NCI-H187 treated with DMSO at 0.1 percent for 48 hours (cell line): ENCODE measurements around the gene P4HB.

Experiments
- DNase-seq: peaks from one replicate; lab custom pipeline; 2025; lab: John Stamatoyannopoulos, UW

P4HB gene

GRCh38 chr17:81868674-81869220 is 8.4 kb upstream of the P4HB start:
- no peak for DNase-seq

- no peak for DNase-seq
Measured at GRCh38 chr17:81867991-81868673, 7.8 kb upstream of the P4HB start.

- no peak for DNase-seq
Measured at GRCh38 chr17:81867170-81867990, 7.0 kb upstream of the P4HB start.

DNA sequence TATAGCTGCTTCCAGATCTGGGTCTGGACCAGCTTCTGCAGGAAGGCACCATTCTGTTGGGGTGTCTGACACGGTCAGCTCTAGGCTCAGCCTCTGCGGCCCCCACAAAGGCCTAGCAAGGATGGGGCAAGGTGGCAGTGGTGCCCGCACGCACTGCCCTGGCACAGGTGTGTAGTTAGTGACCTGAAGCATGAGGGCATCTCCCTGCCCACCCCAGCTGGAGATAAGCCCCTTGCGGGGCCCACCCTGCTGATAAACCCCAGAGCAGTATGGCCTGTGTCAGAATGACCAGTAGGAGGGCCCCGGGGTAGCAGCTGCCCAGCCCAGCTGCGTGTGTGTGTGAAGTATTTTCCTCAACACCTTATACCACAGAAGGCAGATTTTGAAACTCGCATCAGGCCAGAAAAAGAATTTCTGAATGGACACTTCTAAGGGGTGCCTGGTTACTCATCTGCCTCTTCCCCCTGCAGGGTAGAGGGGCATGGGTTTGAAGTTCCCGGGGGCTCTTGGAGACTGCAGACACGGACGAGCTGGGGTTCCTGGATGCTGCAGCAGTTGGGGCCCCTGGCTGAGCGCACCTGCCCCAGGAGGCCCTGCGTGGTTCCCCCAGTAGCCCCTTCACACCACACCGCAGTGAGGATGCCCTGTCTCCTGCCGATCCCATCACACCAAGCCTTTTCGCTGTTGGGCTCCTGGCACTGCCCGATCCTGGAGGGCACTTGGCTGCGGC is 6.3 kb upstream of the P4HB start:
- no peak for DNase-seq

DNA sequence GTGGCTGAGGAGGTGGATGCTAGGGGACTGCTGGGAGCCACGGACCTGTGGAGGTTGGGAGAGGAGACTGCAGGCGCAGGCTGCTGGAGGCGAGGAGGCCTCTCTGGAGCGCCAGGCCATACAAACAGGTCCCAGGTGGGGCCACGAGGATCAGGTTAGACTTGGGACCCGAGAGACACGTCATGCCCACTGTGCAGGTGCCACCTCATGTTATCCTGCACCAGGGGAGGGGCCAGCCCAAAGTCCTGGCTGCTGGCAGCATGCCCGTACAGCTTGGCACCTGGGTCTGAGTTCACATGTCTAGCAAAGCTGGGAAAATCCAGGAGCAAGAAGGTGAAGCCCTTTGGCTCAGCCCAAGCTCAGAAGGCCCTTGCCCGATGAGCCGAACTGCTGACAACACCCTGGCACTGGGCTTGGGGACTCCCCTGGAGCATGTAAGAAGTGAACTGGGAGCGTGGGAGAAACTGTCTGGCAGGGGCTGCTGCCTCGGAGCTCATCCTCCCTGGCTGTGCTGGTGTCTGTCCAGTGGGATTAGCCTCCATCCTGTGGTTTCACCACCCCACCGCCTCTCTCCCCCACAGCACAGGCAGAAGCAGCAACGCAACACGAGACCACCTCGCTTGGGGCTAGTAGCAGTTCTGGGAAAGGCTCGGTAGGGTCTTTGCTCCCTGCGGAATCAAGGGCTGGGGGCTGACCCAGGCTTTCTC is 5.6 kb upstream of the P4HB start:
- DNase-seq: no peak

GRCh38 chr17:81865358-81865732 is 5.0 kb upstream of the P4HB start:
- DNase-seq: no peak

GRCh38 chr17:81863833-81864768 is 3.8 kb upstream of the P4HB start:
- no peak for DNase-seq

DNA sequence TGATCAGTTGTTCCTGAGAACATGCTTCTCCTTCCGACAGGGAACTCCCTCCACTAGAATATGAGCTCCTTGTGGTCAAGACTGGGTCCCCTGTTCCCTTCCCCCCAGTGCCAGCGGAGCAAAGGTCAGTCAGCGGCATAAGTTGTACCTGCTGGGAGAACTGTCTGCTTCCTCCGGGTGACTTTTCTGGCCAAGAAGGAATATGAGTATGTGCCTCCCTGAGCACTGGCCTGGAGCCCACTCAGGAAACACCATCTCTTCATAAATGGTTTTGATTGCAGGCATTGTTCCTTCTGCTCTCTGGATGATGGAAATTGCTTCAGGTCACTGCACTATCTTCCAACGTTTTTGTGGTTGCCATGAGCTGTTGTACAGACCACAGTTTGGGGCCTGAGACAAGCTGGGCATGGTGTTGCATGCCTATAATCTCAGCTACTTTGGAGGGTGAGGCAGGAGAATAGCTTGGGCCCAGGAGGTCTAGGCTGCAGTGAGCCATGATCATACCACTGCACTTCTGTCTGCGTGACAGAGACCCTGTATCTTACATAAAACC is 2.9 kb upstream of the P4HB start:
- no peak for DNase-seq

DNA sequence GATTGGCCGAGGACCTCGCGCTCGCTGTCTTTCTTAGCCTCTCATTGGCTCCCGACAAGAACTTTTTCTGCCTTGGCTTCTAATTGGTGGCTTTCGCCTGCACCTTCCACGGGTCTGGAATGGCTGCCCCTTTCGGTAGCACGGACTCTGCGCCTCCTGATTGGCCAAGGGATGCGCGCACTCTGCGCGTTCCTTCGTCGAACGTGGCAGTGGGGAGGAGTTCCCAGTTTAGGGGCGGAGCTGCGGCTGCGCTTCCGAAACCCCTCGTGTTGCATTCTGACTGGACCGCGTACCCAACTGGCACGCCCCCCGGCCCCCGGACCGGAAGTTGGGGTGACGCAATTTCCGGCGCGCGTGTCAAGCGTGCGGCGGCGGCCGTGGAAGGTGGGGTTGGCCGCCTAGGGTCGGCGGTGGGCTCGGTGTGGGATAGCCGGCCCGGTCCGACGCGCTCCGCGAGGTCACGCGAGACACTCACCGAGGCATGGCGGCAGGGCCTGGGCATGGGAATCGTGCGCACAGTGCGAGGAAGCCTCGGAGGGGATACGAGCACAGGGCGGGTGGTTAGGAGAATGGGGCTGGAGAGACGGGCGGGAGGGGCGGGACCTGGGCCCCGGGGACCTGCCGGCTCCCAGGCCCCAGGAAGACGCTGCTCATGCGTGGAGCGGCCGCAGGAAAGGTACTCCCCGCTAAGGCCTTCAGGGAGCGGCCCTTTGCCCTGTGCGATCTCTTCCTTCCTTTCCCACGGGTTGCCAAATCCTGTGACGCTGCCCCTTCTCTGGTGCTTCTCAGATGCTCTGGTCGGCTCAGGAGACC is 627 bp upstream of the P4HB start:
- DNase-seq: peak; percentile 92

DNA sequence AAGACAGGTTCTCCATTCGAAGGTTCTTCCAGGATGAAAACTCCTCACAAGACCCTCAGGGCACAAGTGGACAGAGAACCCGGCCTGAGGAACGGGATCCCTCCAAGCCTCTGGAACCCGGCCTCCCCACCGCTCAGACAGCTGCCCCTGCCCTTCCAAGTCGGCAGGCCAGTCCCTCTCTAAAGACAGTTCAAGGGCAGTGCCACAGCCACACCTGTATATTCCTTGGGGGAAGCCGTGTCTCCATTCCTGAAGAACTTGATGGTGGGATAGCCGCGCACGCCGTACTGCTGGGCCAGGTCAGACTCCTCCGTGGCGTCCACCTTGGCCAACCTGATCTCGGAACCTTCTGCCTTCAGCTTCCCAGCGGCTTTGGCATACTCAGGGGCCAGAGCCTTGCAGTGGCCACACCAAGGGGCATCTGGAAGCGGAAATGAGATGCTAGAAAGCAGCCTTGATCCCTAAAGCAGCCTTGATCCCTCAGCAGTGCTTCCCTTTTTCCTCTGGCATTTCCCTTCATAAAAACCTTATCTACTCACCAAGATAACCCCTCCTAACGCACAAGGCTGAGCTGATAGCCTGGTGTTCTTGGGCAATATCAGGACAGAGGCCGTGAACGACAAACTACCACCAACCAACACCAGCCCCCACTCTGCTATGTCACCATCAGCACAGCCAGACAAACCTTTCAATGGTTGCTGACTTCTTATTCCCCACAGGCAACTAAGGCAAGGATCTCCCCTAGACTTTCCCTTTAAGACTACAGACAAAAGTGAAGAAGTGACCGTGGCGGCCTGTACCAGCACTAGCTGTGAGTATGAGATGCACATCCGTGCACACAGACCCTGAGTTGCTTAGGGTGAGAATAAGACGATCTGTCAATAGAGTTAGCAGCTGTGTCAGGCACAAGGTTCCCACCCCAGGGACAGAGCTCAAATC is 1.1 kb downstream of the P4HB start:
- DNase-seq: no peak

GRCh38 chr17:81858170-81858966 is 2.0 kb downstream of the P4HB start:
- no peak for DNase-seq

GRCh38 chr17:81854974-81855774 is 5.2 kb downstream of the P4HB start:
- DNase-seq: no peak

GRCh38 chr17:81852237-81852636 is 8.1 kb downstream of the P4HB start:
- DNase-seq: no peak

DNA sequence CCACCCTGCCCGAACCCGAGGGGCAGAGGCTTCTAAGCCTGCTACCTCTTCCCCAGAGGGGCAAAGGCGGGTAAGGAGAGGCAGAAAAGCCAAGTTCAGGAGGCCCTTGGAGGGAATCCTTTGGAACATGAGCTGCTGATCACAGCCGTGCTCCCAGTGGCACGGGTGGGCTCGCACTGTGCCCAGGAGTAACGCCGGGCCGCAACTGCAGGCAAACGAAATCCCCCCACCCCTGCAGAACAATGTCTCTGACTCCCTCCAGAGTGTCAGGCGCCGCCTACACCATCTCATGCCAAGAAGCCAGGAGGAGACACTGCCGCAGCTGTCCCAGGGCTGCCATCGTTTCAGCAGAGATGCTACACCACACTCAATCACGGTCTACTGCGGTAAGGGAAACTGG is 8.9 kb downstream of the P4HB start:
- DNase-seq: no peak

DNA sequence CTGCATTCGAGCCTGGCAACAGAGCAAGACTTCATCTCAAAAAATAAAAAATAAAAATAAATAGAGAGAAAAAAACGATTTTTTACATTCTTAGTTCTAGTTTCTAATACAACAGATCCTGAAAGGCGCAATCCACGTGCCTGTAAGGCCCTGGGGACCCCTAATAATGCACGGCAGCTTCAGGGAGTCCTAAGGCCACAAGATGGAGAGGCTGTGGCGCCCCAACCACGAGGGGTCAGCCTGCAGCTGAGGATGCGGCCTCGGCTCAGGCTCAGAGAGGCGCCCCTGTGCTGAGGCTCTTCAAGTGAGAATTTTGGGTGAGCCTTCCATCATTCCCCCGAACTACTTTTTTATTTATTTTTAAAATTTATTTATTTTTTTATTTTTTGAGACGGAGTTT is 10.9 kb downstream of the P4HB start:
- DNase-seq: no peak

- DNase-seq: no peak
Measured at GRCh38 chr17:81846743-81847689, 13.3 kb downstream of the P4HB start.
